HG03039 (cell line): Measurements from ENCODE around the gene BARX1.

Experiments
- ATAC-seq: cut with Tn5 transposase; IDR thresholded peaks from one replicate; pipeline ENCODE4 v1.9.1; 2021; ENCODE audit warnings: mild to moderate bottlenecking, moderate library complexity; ENCODE audit not compliant: unreplicated experiment

The BARX1 gene

DNA sequence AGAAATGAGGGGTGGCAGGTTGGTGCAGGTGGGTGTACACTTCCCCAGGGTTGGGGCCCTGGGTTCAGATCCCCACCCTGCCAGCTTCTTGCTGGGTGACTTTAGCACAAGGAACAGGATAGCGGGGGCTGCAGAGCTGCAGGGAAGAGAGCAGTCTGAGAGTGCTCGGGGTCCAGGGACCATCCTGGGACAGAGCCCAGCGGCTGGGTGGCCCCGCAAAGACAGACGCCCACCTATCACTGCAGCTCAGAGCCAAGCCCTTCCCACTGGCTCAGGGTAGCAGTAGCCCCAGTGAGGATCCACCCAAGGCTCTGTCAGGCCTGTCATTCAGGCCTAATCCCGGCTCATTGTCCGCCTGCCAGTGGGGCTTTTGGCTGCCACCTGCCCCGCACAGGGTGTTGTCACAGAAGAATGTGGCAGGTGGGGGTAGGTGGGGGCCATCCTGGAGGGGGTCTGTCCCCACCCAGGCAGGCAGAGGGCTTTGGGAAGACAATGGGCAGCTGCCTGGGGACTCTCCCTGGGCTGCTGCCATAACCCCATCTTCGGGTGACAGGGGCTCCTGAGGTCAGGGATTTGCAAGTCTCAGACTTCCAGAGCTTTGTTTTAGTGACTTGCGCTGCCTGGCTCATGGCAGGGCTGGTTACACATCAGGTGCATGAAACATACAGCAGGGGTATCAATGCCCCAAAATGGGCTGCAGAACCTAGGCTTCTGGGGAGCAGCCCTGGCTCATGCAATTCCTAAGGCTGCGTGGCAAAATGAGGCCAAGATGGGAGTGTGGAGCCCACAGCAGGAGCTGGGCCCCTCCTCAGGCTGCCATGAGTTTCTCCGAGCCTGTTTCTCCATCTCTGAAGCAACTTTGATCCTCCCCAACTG, 52.1 kb downstream of the BARX1 start:
- no peak for ATAC-seq

- no peak for ATAC-seq
Measured at GRCh38 chr9:93902051-93902779, 52.9 kb downstream of the BARX1 start.
